Endothelial cell of umbilical vein (primary cell): ENCODE measurements around the gene EDN1. TPM values are rescaled to one million over a fixed set of nuclear protein-coding genes. Genes with fewer than 3 reads are reported as not detected.

Experiments used
- BruUV-seq: library from RNA; stranded (reverse); fragments of 400-500 nt; replicated peaks from 2 replicates; lab custom pipeline; 2021; lab: Mats Ljungman, UMichigan
- CTCF ChIA-PET: fragments of 300-600, 350-600 bp; sonication (Branson Sonifier 250); formaldehyde crosslinking; loops from one replicate; lab custom pipeline; 2021; ENCODE audit warnings: antibody characterized with exemption, inconsistent platforms; lab: Charles Lee
- POLR2A ChIA-PET: fragments of 300-600, 350-600 bp; sonication (Branson Sonifier 250); formaldehyde crosslinking; loops from one replicate; lab custom pipeline; 2021; ENCODE audit warnings: antibody characterized with exemption, inconsistent platforms; lab: Charles Lee
- DNase-seq: peaks from one replicate; pipeline ENCODE4 v3.0.0-alpha.2; 2011; ENCODE audit warnings: low read depth, low spot score
- FAIRE-seq: peaks from 2 replicates; lab custom pipeline; 2011; peaks lifted over from hg19 to GRCh38; lab: Jason Lieb, UNC
- H2AFZ ChIP-seq: 2 replicates; pipeline ENCODE4 v1.6.0; 2012; ENCODE audit warnings: low read depth, low read length, control low read depth, inconsistent platforms
- H3K27ac ChIP-seq: 2 replicates; pipeline ENCODE4 v1.5.1; 2011; ENCODE audit warnings: low read depth, mild to moderate bottlenecking, control low read depth, low read length, moderate library complexity; ENCODE audit not compliant: insufficient read depth
- H3K27me3 ChIP-seq, 2 experiments: 2 replicates each; pipeline versions ENCODE4 v1.6.0 to v1.6.1; 2011; ENCODE audit warnings: low read length in 2 of 2, mixed read lengths in 1 of 2; ENCODE audit not compliant: control insufficient read depth in 2 of 2, insufficient read depth in 2 of 2
- H3K36me3 ChIP-seq, 2 experiments: 2 replicates in 1 of 2; 3 replicates in 1 of 2; pipeline ENCODE4 v1.5.1; 2011; ENCODE audit warnings: low read length in 2 of 2, mild to moderate bottlenecking in 1 of 2, moderate library complexity in 1 of 2; ENCODE audit not compliant: control insufficient read depth in 2 of 2, insufficient read depth in 2 of 2; ENCODE audit errors: extremely low read depth in 1 of 2
- H3K4me1 ChIP-seq: 3 replicates; pipeline ENCODE4 v1.5.1; 2011; ENCODE audit warnings: mild to moderate bottlenecking, low read length; ENCODE audit not compliant: control insufficient read depth, insufficient read depth; ENCODE audit errors: extremely low read depth
- H3K4me2 ChIP-seq: 2 replicates; pipeline ENCODE4 v1.6.1; 2011; ENCODE audit warnings: low read length, control low read depth, mixed read lengths; ENCODE audit not compliant: insufficient read depth
- H3K4me3 ChIP-seq, 3 experiments: fragments of 200-600 bp in 1 of 3; sonication (generic), shearing (Covaris generic) in 1 of 3; replicated peaks in 1 of 3; 2 replicates each; pipeline ENCODE4 v1.5.1; 2011 to 2016; ENCODE audit warnings: control low read depth in 3 of 3, low read length in 3 of 3, mild to moderate bottlenecking in 2 of 3, inconsistent platforms in 1 of 3, low read depth in 1 of 3, moderate library complexity in 1 of 3; ENCODE audit not compliant: insufficient read depth in 1 of 3
- H3K79me2 ChIP-seq: 2 replicates; pipeline ENCODE4 v1.6.0; 2012; ENCODE audit warnings: low read length, inconsistent platforms; ENCODE audit not compliant: control insufficient read depth, insufficient read depth
- H3K9ac ChIP-seq: replicated peaks from 2 replicates; pipeline ENCODE3; 2011; ENCODE audit warnings: low read length, control low read depth; ENCODE audit not compliant: insufficient read depth; ENCODE audit errors: extremely low read depth
- H3K9me1 ChIP-seq: replicated peaks from 3 replicates; pipeline ENCODE4 v1.6.0; 2011; ENCODE audit warnings: mild to moderate bottlenecking, low read length; ENCODE audit not compliant: control insufficient read depth, insufficient read depth; ENCODE audit errors: extremely low read depth
- H3K9me3 ChIP-seq: replicated peaks from 2 replicates; pipeline ENCODE4 v1.5.1; 2012; ENCODE audit warnings: low read length, inconsistent platforms; ENCODE audit not compliant: control insufficient read depth, insufficient read depth
- H4K20me1 ChIP-seq: replicated peaks from 2 replicates; pipeline ENCODE3; 2011; ENCODE audit warnings: mild to moderate bottlenecking, low read length; ENCODE audit not compliant: control insufficient read depth, insufficient read depth; ENCODE audit errors: extremely low read depth
- EZH2 ChIP-seq: IDR thresholded peaks from 2 replicates; pipeline ENCODE4 v1.6.1; 2012; ENCODE audit warnings: borderline replicate concordance, low read depth, mild to moderate bottlenecking, moderate library complexity, low read length, inconsistent platforms; ENCODE audit not compliant: severe bottlenecking
- FOS ChIP-seq: IDR thresholded peaks from 2 replicates; pipeline ENCODE4 v1.6.1; 2011; ENCODE audit warnings: mild to moderate bottlenecking, low read length, moderate library complexity, borderline replicate concordance; ENCODE audit not compliant: insufficient read depth
- GATA2 ChIP-seq: IDR thresholded peaks from 2 replicates; pipeline ENCODE4 v1.7.0; 2011; ENCODE audit warnings: low read depth, mild to moderate bottlenecking, moderate library complexity, mixed read lengths, low read length; ENCODE audit not compliant: insufficient read length, insufficient read depth
- JUN ChIP-seq: IDR thresholded peaks from 2 replicates; pipeline ENCODE4 v1.6.1; 2011; ENCODE audit warnings: borderline replicate concordance, low read depth; ENCODE audit not compliant: insufficient read length, insufficient read depth
- MAX ChIP-seq: IDR thresholded peaks from 2 replicates; pipeline ENCODE4 v1.6.1; 2011; ENCODE audit not compliant: insufficient read depth, insufficient read length
- MYC ChIP-seq: IDR thresholded peaks from one replicate; pipeline ENCODE4 v1.6.1; 2011; ENCODE audit warnings: mild to moderate bottlenecking, low read depth, low read length
- POLR2A ChIP-seq: IDR thresholded peaks from 2 replicates; pipeline ENCODE4 v1.6.1; 2012; ENCODE audit warnings: low read depth, mild to moderate bottlenecking, control low read depth, low read length
- POLR2AphosphoS5 ChIP-seq: IDR thresholded peaks from 2 replicates; pipeline ENCODE4 v1.6.1; 2012; ENCODE audit warnings: low read depth, mild to moderate bottlenecking, control low read depth, low read length, moderate library complexity; ENCODE audit not compliant: insufficient read depth
- dilution Hi-C: fragments of 300-500 bp; cut with MboI; formaldehyde crosslinking; loops from one replicate; pipeline ENCODE4 v1.15.0; 2019; ENCODE audit warnings: low sequenced_read_pairs; ENCODE audit not compliant: extremely low pct_ligation_motif_present
- intact Hi-C: fragments of 100-400 bp; cut with micrococcal nuclease; formaldehyde crosslinking; loops from one replicate; pipeline ENCODE4 v1.10.0; 2022
- polyA plus RNA-seq, 4 experiments: library from polyadenylated mRNA; depleted of rRNA in 3 of 4; stranded (reverse) in 3 of 4; unstranded in 1 of 4; fragments of >200 nt; gene quantifications; 2 replicates each; pipeline versions ENCODE4 v1.2.1 to v1.2.3, GENCODE V29; 2011 to 2012; ENCODE audit warnings: missing spikeins in 1 of 4
- total RNA-seq: library from RNA; stranded (reverse); gene quantifications from 2 replicates; pipeline ENCODE4 v1.2.3, GENCODE V29; 2021
- TF ChIP-seq, protein P1 (sequence below), 2 donors: IDR thresholded peaks; 1 replicate in 1 of 2; 2 replicates in 1 of 2; pipeline ENCODE4 v1.5.1; 2011; ENCODE audit warnings: low read length in 2 of 2, mild to moderate bottlenecking in 2 of 2, moderate library complexity in 2 of 2, control low read depth in 1 of 2, inconsistent platforms in 1 of 2, low read depth in 1 of 2; ENCODE audit not compliant: insufficient read depth in 1 of 2; ENCODE audit errors: extremely low read depth in 1 of 2

Gene EDN1
- total and polyA plus RNA-seq, 2 donors (not counting 3 experiments of a cell fraction or from before 2014, with no cell fraction given): 493 to 498 TPM

DNA sequence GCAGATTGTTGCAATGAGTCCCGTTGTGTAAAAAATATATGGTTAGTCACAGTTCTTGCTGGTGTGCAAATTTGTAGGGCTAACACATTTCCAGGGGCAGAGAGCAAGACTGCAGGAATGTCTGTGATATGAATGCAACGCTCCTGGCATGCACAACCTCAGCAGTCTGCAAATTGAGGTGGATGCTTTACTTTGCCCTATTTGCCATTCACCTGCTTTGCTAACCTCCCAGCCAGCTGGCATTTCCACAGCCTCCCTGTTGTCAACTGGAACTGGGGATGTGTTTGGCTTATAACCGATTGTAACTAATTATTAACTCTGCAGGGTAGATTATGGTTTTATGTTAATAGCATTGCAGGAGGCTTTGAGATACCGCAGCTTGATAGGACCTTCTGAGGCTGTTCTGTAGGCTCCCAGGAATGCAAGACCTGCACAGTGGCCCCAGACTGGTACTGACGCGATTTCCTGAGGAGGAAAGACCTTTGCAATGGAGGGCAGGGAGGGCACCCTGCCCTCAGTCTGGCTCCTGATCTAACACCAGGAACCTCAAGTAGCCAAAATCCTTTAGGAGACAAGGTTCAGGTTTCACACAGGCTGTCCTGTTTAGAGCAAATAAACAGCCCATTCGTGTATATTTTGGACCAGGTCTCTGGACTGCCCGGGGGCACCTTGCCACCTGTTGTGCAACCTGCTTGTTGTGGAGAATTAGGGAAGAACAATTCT lies 53.4 kb downstream of the EDN1 start:
- TF ChIP-seq POLR2AphosphoS5 (no peak), EZH2 (no peak), GATA2 (no peak), MAX (no peak), POLR2A (no peak), JUN (no peak), MYC (no peak), FOS (no peak)
- TF ChIP-seq, protein P1, sequence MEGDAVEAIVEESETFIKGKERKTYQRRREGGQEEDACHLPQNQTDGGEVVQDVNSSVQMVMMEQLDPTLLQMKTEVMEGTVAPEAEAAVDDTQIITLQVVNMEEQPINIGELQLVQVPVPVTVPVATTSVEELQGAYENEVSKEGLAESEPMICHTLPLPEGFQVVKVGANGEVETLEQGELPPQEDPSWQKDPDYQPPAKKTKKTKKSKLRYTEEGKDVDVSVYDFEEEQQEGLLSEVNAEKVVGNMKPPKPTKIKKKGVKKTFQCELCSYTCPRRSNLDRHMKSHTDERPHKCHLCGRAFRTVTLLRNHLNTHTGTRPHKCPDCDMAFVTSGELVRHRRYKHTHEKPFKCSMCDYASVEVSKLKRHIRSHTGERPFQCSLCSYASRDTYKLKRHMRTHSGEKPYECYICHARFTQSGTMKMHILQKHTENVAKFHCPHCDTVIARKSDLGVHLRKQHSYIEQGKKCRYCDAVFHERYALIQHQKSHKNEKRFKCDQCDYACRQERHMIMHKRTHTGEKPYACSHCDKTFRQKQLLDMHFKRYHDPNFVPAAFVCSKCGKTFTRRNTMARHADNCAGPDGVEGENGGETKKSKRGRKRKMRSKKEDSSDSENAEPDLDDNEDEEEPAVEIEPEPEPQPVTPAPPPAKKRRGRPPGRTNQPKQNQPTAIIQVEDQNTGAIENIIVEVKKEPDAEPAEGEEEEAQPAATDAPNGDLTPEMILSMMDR (IDR thresholded peaks at IDR 0.05; ENCODE audit: extremely low read depth in 1 of 2, insufficient read depth in 1 of 2, low read depth in 1 of 2, low read length in 2 of 2): no peak
- no peaks in the 10 kb centered on the region for H4K20me1 ChIP-seq
- DNase-seq (peak; percentile 18), FAIRE-seq (no peak)
- H3K9ac ChIP-seq: no peak overlapping the region
- H3K27me3 ChIP-seq: no peaks in the 10 kb centered on the region
- dilution Hi-C loops: no loop called here
- POLR2A ChIA-PET: no interaction called here
- H3K79me2 ChIP-seq: no peaks in the 10 kb centered on the region
- H3K9me3 ChIP-seq: no peaks in the 10 kb centered on the region
- peak overlapping the region; percentile 25 for H3K4me2 ChIP-seq
- intact Hi-C loops: no loop called here
- CTCF ChIA-PET: interaction anchor here (1.5 to 2.6 kb wide), 2 partner anchors 12 to 161 kb away, joined by 3 to 5 read pairs; no protein-coding TSS in a partner anchor
- H3K36me3 ChIP-seq: no peaks in the 10 kb centered on the region
- no peaks in the 10 kb centered on the region for H3K9me1 ChIP-seq
- no peak overlapping the region for H3K4me3 ChIP-seq
- no peak overlapping the region for H2AFZ ChIP-seq
- BruUV-seq: no TSS peak
- no peak overlapping the region for H3K27ac ChIP-seq
- peaks cover 16% of the 10 kb centered on the region for H3K4me1 ChIP-seq
